Activated T-cell treated with anti-CD3 and anti-CD28 coated beads for 48 hours (primary cell): ENCODE results near the gene LTN1.
"Not testable (repeated sequence)": the region's sequence is repeated elsewhere in the genome, so short reads cannot be mapped to it uniquely, and the experiment has no call there.

Experiments used
- DNase-seq: peaks from one replicate; pipeline ENCODE4 v3.0.0-alpha.2; 2020; ENCODE audit warnings: low read depth

The LTN1 gene

GRCh38 chr21:28988146-28988545, 4.5 kb downstream of the LTN1 start:
- DNase-seq: not testable (repeated sequence)

GRCh38 chr21:28986677-28987076, 6.0 kb downstream of the LTN1 start:
- DNase-seq: no peak

- DNase-seq: no peak
Observed at GRCh38 chr21:28982637-28983036, 10.0 kb downstream of the LTN1 start.

- no peak for DNase-seq
Observed at GRCh38 chr21:28979092-28979491, 13.6 kb downstream of the LTN1 start.

GRCh38 chr21:28975397-28975796, 17.3 kb downstream of the LTN1 start:
- no peak for DNase-seq

GRCh38 chr21:28974531-28975227, 18.0 kb downstream of the LTN1 start:
- DNase-seq: no peak

- DNase-seq: no peak
Observed at GRCh38 chr21:28972398-28972797, 20.3 kb downstream of the LTN1 start.

GRCh38 chr21:28971171-28971570, 21.5 kb downstream of the LTN1 start:
- DNase-seq: no peak

- no peak for DNase-seq
Observed at GRCh38 chr21:28963831-28964230, 28.8 kb downstream of the LTN1 start.

- no peak for DNase-seq
Observed at GRCh38 chr21:28962465-28962864, 30.2 kb downstream of the LTN1 start.

- DNase-seq: no peak
Observed at GRCh38 chr21:28961927-28962326, 30.8 kb downstream of the LTN1 start.

GRCh38 chr21:28960245-28960644, 32.4 kb downstream of the LTN1 start:
- no peak for DNase-seq

- DNase-seq: no peak
Observed at GRCh38 chr21:28959367-28960099, 33.1 kb downstream of the LTN1 start.

- DNase-seq: no peak
Observed at GRCh38 chr21:28953247-28953646, 39.4 kb downstream of the LTN1 start.

- DNase-seq: no peak
Observed at GRCh38 chr21:28952686-28953085, 40.0 kb downstream of the LTN1 start.

- no peak for DNase-seq
Observed at GRCh38 chr21:28949318-28949717, 43.4 kb downstream of the LTN1 start.

- no peak for DNase-seq
Observed at GRCh38 chr21:28944296-28944695, 48.4 kb downstream of the LTN1 start.

GRCh38 chr21:28943631-28944030, 49.0 kb downstream of the LTN1 start:
- DNase-seq: no peak

GRCh38 chr21:28938726-28939125, 54.0 kb downstream of the LTN1 start:
- no peak for DNase-seq

- no peak for DNase-seq
Observed at GRCh38 chr21:28937737-28938136, 54.9 kb downstream of the LTN1 start.

- DNase-seq: no peak
Observed at GRCh38 chr21:28936721-28937120, 56.0 kb downstream of the LTN1 start.

GRCh38 chr21:28936036-28936435, 56.6 kb downstream of the LTN1 start:
- no peak for DNase-seq

- no peak for DNase-seq
Observed at GRCh38 chr21:28932717-28933116, 60.0 kb downstream of the LTN1 start.
